Measurements from ENCODE around the gene MAN1A1.

The MAN1A1 gene

GRCh38 chr6:119324718-119325117 lies 24.8 kb downstream of the MAN1A1 start:
- DNase-seq: no peak

DNA sequence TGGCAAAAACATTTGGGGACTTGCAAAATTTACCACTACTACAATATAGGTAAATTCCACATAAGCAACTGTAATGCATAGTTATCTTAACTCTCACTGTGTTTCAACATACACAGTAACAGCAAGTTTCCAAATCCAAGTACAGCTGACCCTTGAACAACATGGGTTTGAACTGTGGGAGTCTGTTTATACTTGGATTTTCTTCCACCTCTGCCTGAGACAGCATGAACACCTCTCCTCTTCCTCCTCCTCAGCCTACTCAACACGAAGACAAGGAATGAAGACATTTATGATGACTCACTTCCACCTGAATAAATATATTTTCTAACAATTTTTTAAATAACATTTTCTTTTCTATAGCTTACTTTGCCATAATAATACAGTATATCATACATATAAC lies 25.6 kb downstream of the MAN1A1 start:
- DNase-seq: no peak

- DNase-seq: no peak
Measured at GRCh38 chr6:119323478-119323877, 26.1 kb downstream of the MAN1A1 start.

DNA sequence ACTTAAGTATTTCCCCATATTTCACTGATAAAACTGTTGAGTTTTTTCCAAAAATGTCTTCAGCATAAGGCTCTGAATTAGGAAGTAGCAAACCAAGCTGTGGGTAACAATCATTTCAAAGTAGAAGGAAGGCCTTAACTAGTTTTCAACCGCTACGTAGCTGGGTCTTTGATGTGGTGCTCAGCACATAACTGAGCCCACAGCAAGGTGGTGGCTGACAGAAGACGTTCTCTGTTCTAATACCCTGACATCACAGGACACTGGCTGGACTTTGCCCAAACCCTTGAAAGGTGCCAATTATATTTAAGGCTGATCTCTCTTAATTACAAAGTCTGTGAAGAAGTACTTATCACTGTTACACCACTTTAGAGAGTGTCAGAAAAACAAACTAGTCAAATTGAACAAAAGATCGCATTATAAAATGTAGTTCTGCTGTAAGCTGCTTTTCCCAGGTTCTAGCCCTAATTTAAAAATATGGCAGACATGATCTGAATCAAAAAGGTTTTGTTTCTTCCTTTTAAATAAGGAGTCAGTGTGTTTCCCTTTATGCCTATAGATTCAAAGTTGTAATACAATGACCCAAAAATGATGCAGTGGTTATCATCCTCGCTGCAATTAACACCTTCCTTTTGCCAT lies 26.7 kb downstream of the MAN1A1 start:
- no peak for DNase-seq

DNA sequence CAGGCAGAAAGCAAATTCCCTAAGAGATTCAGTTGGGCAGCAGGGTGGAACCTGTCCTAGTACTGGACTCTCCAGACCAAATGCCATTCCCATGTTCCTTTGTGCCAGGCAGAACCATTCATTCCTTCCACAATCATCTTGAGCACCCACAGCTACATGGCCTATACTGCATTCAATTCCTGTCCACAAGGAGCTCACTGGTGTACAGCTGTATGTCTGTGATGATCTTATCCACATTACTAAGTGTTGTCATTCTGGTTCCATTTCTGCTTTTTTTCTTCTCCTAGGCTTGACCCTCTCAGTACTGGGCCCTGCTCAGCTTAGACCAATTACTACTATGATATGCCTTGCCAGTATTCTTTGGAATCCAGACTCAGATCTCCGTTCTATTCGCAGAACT lies 27.5 kb downstream of the MAN1A1 start:
- DNase-seq: no peak

- no peak for DNase-seq
Measured at GRCh38 chr6:119319694-119320093, 29.9 kb downstream of the MAN1A1 start.

- DNase-seq: no peak
Measured at GRCh38 chr6:119318730-119319129, 30.8 kb downstream of the MAN1A1 start.

- no peak for DNase-seq
Measured at GRCh38 chr6:119318176-119318575, 31.4 kb downstream of the MAN1A1 start.

DNA sequence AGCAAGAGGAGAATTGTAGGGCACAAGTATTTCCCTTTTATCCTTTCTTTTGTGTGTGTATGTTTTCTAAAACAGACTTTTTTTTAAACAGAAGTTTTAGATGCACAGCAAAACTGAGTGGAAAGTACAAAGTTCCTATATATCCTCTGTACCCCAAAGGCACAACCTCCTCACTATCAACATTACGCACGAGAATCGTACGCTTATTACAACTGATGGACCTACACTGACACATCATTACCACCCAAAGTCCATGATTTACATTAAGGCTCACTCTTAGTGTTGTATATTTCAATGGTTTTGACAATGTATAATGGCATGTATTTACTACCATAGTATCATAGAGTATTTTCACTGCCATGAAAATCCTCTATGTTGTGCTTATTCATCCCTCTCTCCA lies 32.6 kb downstream of the MAN1A1 start:
- DNase-seq: no peak

DNA sequence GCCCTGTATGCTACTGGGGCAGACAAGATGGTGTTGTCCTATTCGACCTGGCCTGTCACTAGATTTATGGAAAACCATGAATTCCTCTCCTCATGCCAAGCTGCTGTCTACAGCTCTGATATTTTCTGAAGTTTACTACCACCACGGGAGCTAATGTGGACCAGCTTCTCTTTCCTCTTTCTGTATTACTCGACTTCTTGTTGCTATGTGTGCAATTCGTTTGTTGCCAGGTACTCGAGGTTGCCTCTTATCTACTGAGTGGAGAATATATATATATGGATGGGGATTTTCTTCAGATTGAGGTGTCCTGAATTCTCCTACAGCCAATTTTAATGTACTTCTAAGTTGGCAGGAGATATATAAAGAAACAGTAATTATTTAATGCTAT lies 34.7 kb downstream of the MAN1A1 start:
- DNase-seq: peak; percentile 40

DNA sequence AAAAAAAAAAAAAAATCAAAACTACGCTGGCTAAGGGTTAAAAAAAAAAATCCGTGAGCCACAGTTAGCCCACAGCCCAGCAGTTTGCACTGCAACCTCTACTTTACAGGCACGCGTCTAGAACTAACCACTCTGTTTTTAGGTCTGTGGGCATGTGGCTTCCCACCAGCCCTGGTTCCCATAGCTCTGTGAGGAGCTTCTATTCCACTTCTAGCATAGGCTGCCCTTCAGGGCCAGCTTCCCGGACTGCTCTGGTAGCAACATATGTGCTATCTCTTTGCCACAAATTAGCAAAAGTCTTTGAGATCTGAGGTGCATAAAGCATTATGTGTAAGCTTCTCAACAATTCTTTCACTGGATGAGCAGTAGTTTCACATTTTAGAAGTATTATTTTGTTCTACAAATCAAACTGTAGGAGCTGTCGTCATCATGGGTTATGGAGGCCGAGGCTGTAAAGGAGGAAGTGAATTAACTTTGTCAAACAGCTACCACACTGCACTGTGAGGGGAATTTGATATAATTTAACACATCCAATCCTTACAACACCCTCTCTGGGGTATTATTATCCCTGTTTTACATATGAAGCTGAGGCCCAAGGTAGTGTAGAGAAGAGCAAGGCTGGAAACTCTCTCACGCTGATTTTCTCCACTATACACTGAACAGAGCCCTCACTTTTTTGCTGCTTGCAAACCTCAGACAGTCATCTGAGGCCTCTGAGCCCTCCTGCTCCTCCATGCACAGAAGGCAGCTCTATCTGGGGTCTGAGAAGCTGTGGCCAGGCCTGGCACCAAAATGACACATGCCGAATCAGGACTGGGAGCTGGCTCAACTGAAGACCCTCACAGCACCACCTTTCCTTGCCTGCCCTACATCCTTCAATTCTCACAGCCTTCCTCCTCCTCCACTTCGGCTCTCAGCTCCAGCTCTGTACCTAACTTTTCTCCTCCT lies 35.4 kb downstream of the MAN1A1 start:
- peak; percentile 46 for DNase-seq

DNA sequence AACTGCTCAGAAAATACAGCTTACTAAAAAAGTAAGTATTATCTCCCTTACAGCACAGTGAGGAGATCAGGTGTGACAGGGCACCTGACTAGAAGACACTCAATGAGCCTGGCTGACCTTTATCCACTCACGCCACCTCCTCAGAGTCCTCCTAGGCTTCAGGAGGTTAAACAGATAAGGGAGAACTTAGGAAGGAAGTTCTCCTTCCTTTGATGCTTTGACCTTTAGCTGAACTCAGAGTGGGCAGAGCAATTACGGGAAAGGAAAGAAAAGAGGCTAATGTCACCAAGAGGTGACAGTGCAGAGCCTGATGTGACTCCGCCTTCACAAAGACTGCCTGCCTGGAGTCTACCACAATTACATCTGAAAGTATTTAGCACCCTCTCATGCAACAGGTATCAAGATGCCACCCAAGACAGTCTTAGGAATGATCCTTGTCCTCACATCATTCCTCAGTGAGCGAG lies 36.7 kb downstream of the MAN1A1 start:
- DNase-seq: peak; percentile 61

DNA sequence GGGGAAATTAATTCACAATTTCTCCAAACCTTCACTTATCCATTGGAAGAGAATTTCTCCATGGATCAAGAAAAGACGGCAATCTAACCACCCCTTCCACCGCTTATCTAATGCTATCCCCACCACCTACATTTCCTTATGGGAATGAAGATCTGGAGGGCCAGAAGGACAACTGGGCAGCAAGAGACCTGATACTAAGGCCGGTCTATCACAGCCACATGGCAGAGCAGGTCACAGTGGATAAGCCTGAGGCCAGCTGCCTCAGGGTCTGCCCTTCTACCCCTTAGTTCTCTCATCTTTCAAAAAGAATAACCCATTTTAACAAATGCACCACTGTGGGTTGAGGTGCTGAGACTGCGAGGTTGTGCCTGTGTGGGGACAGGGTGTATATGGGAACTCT lies 37.1 kb downstream of the MAN1A1 start:
- DNase-seq: no peak

DNA sequence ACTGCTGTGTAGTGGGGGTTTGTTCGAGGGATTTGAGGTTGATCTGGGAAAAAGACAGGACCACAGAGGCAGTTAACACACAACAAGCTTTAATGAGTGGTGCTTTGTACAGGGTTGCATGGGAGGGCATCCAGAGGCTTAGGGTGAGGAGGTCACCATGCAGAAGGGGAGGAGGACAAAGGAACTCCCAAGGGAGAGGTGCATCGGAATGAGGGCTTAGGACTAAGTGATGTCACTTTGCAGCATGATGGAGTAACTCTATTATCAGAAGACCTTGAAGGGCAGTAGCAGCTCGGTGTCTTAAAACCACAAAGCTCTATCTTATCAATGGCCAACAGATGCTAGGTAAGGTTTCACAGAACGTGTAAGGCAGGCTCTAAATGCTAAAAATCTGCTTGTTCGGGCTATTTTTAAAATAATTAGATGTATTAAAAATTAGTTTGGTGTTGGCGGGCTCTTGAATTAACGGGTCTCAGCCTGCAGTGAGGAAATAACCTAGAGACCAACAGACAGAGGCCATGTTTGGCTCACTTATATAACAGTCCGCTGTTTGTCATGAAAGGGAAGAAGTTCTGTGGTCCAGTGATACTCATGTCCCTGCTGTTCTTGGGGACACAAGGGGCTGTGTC lies 37.9 kb downstream of the MAN1A1 start:
- DNase-seq: no peak

DNA sequence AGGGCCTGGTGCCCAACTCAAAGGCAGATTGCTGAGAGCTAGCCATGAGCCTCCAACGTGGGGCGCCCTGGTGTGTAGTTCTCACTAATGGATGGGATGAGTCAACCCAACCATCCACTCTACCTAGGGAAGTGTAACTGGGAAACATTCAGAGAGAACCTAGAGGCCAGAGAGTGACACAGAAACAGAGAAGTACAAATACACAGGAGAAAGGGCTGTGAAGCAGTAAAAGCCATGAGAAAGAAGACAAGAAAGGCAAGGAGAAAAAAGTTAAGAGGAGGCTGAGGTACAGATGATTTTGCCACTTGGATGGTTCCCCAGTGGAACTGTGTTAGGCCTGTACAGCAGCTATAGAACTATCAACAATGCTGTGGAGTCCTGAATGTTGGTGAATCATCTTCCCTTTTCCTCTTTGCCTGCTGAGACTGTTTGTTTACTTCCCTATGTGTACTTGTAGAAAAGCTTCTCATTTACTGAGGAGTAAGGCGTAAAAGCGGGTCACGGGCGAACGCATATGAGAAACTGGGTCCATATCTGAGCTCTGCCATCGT lies 39.0 kb downstream of the MAN1A1 start:
- DNase-seq: no peak

DNA sequence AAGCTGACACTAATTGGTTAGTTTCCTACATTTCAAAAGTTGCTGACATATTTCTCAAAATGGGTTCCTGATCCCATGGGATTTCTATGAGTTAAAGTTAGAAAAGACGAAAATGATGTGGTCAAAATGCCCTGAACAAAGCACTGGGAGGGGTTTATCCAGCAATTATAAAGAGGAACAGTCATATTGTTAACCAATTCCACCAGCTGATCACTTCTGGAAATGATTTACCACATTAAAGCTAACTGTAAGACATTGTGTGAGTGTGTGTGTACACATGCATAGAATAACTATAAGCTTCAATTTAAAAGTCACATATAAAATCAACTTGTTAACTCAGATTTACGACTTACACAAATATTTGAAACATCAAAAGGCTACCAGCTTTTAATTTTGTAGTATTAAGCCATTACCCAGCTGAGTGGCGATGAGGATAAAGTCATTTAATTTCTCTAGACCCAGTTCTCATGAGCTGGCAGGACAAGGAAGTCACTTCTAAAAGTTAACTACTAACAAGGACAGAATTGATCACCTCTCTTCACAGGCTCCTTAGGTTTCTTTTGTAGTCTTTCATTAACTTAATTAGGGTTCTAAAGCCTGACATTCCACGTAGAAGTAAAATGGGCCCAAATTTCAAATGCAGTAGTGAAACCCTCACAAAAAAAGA lies 40.4 kb downstream of the MAN1A1 start:
- no peak for DNase-seq

DNA sequence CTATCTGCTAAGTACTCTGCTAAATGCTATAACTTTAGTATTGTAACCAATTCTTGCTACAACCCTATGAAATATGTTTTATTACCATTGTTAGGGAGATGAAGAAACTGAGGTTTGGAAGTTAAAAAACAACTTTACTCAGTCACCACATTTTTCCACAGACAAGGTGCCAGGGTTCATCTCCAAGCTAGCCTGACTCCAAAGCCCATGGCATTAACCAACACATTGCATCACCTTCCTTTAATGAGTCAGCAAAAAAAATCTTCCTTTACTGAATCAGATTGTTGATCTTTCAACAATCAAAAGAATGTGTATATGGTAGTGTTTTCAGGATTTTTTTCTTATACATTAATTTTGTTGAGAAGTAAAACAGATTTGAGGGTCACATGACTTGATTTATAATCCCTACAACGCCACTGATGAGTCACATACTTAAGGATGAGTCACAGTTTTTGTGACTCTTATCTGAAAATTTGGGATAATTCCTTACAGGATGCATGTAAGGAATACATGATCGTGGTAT lies 41.5 kb downstream of the MAN1A1 start:
- DNase-seq: peak; percentile 31

- DNase-seq: no peak
Measured at GRCh38 chr6:119307056-119307455, 42.5 kb downstream of the MAN1A1 start.

DNA sequence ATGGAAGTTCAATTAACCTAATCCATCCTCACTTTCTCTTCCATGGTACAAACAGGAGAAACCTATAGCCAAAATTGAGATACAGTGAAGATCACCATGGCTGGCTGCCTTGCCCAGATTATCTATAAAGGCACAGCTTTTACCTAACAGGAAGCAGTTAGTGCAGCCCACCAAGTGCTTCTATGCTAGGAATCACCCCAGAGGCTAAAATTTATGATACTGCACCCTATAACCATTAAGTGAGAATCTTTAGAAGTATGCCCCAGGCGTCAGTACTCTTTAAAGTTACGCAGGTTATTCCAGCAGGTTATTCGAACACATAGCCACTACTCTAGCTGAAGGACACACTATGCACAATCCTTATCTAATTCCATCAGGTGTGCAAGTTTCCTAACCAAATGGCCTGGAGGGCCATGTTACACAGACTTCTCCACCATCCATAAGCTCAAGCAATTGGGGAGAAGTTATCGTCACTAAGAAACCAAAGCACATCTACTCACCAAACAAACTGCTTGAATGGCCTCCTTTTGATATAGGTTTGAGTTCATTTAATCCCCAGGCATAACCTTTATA lies 43.1 kb downstream of the MAN1A1 start:
- DNase-seq: no peak

- no peak for DNase-seq
Measured at GRCh38 chr6:119303164-119303887, 46.2 kb downstream of the MAN1A1 start.

DNA sequence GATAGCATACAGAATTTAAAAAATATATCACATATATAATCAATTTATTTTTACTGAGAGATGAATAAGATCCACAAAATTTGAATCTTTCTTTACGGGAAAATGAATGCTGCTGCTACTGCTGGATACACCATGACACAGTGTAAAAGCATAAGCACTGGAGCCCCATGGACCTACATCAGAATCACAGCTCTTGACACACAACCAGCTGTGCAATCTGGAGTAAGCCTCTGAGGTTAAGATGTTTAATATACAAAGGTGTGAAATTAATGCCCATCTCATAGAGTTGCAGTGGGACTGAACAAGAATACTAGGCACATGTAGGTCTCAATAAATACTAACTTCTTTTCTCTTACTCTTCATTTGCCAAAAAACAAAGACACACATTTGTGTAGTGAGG lies 48.1 kb downstream of the MAN1A1 start:
- DNase-seq: no peak

DNA sequence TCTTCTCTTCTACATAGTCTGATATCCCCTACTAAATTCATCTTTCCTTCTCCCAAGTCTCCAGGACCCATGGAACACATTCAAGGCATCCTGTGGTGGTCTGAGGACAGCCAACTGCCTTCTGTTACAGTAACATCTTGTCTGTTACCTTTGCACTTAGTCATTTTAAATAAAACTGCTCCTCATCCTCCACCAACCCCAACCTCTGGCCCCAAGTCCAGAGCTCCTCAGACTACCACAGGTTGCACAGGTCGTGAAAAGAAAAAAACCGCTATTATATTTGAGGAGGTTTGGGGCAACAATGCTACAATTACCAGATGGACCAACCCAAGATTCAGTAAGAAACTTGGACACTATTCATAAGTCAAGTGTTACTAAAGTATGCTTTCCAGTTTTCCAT lies 49.9 kb downstream of the MAN1A1 start:
- DNase-seq: no peak

Data from activated CD4-positive, alpha-beta T cell treated with anti-CD3 and anti-CD28 coated beads, Interleukin-10, Interleukin-2, amounts not matched to agents 100 ng/mL and 50 ng/mL, durations not matched to agents 16 hours and 8 hours (primary cell).